Fibroblast of pulmonary artery (primary cell): ENCODE results near the gene SMARCD3.

ENCODE experiments used
- DNase-seq: peaks from one replicate; pipeline ENCODE4 v3.0.0-alpha.2; 2010; ENCODE audit warnings: low read depth
- H3K4me3 ChIP-seq: replicated peaks from 2 replicates; pipeline ENCODE4 v1.5.1; 2011; ENCODE audit warnings: low read depth, mild to moderate bottlenecking, control low read depth, low read length, moderate library complexity
- TF ChIP-seq, protein P1 (sequence below): IDR thresholded peaks from 2 replicates; pipeline ENCODE4 v1.5.1; 2011; ENCODE audit warnings: mild to moderate bottlenecking, control low read depth, low read length, inconsistent platforms; ENCODE audit errors: missing control alignments

Gene SMARCD3

DNA sequence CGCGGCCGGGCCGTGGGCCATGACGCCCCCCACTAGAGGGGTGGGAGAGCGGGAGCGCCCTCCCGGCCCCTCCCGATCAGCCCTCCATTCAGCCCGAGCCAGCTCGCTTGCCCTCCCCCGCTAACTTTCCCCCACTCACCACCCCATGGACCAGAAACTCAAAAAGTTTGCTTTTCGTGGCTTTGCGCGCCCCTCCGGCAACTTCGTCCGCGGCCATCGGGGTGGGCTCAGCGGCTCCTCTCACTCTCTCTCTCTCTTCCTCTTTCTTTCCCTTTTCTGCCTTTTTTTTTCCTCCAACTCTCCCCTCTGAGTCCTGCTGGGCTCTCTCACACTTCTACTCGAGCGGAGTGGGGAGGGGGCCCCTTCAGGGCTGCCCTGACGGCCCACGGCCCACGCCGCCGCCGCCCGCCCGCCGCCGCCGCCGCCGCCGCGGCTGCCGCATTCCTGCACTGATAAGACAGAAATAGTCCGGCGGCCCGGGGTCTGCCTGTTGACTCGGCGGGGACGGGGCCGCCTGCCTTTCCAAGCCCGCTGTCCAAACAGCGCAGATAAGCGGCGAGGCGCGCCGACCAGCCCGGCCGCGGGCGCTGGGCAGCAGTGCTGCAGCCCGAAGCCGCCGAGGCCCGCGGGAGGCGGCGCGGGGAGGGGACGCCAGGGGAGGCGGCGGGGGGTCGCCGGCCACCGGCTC, at the start of gene SMARCD3:
Gene SMARCD3, minus strand, starts transcription at position 349 of the 688 bp plus-strand sequence. Its CDS starts 132 bp downstream, at position 217.
- TF ChIP-seq, protein P1, sequence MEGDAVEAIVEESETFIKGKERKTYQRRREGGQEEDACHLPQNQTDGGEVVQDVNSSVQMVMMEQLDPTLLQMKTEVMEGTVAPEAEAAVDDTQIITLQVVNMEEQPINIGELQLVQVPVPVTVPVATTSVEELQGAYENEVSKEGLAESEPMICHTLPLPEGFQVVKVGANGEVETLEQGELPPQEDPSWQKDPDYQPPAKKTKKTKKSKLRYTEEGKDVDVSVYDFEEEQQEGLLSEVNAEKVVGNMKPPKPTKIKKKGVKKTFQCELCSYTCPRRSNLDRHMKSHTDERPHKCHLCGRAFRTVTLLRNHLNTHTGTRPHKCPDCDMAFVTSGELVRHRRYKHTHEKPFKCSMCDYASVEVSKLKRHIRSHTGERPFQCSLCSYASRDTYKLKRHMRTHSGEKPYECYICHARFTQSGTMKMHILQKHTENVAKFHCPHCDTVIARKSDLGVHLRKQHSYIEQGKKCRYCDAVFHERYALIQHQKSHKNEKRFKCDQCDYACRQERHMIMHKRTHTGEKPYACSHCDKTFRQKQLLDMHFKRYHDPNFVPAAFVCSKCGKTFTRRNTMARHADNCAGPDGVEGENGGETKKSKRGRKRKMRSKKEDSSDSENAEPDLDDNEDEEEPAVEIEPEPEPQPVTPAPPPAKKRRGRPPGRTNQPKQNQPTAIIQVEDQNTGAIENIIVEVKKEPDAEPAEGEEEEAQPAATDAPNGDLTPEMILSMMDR, result no peak
- DNase-seq, result peak; percentile 64
- H3K4me3 ChIP-seq, result peak within 1 kb of the TSS; percentile 72

DNA sequence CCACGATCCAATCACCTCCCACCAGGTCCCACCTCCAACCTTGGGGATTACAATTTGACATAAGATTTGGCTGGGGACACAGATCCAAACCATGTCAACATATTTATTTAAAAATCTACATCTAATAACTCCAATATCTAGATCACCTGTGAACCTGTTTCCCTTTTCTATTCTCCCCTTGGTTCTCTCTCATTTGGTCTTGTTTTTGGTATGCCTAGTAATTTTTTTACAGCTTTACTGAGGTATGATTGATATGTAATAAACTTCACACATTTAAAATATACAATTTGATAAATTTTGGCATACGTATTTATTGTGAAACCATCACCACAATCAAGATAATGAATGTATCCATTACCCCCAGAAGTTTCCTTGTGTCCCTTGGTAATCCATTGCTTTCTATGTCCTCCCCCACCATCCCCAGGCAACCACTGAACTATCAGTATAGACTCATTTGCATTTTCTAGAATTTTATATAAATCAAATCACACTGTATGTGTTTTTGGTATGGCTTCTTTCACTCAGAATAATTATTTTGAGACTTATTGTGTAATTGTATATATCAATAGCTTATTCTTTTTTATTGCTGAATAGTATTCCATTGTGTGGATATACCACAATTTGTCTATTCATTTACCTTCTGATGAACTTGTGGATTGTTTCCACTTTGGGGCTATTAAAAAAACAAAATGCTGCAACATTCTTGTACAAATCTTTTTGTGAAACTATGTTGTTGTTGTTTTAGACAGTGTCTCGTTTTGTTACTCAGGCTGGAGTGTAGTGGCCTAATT, 47.9 kb upstream of the SMARCD3 start:
- TF ChIP-seq, protein P1, result no peak
- DNase-seq, result no peak
- H3K4me3 ChIP-seq, result no peak overlapping the region

DNA sequence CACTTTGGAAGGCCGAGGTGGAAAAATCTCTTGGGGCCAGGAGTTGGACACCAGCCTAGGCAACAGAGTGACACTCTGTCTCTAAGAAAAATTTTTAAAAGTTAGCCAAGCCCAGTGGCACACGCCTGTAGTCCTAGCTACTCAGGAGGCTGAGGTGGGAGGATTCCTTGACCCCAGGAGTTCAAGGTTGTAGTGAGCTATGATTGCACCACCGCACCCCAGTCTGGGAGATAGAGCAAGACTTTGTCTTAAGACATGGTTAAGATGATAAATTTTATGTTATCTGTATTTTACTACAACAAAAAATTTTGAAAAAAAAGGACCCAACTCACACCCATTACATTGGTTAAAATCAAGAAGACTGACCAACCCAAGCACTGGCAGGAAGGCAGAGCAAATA, 44.4 kb upstream of the SMARCD3 start:
- TF ChIP-seq, protein P1, result no peak
- DNase-seq, result no peak
- H3K4me3 ChIP-seq, result no peak overlapping the region

DNA sequence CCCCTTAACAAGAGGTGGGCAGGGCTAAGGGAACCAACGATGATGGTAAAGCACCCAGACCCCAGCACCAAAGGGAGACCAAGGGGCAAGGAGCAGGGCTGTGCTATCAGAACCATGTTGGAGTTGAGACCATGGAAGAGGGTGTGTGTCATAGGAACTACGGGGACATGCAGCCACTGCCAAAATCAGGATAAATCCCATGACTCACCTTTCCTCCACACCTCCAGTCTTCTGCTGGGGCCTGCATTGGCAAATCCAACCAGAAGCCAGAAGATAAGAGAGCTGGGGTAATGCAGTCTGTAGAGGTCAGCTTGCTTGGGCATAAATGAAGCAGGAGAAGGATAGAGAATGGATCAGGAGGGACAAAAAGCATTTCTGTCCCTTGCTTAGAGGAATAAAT, 42.7 kb upstream of the SMARCD3 start:
- H3K4me3 ChIP-seq, result no peak overlapping the region
- no peak for DNase-seq
- TF ChIP-seq, protein P1, result no peak

DNA sequence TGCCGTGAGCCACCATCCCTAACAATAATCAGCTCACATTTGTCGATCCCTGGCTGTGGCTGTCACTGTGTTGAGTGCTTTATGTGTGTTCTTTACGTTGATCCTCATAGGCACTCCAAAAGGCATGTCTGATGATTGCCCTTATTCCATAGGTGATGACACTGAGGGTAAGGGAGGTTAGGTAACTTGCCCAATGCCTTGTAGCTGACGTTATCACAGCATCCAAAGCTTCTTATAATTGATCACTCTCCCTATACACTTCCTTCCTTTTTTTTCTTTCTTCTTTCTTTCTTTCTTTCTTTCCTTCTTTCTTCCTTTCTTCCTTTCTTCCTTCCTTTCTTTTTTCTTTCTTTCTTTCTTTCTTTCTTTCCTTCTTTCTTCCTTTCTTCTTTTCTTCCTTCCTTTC, 41.9 kb upstream of the SMARCD3 start:
- DNase-seq, result no peak
- H3K4me3 ChIP-seq, result no peak overlapping the region
- TF ChIP-seq, protein P1, result no peak

DNA sequence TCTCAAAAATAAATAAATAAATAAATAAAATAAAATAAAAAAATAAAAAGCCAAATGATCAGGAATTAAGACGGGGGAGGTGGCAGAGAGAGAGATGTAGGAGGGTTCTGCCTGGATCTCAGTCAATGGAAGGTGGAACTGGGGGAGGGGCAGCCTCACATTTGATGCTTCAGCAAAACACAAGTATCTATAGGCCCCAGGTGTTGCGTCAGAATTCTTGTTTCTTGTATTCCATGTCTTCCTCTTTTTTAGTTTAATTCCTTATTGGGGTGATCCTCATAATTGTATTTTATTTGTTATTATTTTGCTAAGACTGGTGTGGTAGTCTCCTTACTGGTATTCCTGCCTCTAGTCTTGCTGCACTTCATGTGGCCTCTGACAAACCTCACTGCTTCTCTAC, 41.4 kb upstream of the SMARCD3 start:
- TF ChIP-seq, protein P1, result no peak
- H3K4me3 ChIP-seq, result no peak overlapping the region
- no peak for DNase-seq
